K562 (cell line): Measurements from ENCODE around the gene TANK. TPM values are rescaled to one million over a fixed set of nuclear protein-coding genes. Genes with fewer than 3 reads are reported as not detected.
A peak's percentile ranks its signal among the peaks of the same experiment; 100 is the strongest.

Experiments
- ATF6 ChIP-seq: sonication (generic); formaldehyde crosslinking; IDR thresholded peaks from 2 replicates; pipeline ENCODE4 v1.4.0; 2020; ENCODE audit warnings: mild to moderate bottlenecking, missing genetic modification reagents
- CREBBP ChIP-seq: IDR thresholded peaks from one replicate; pipeline ENCODE4 v1.6.1; 2012; ENCODE audit warnings: low read depth, mild to moderate bottlenecking, control low read depth, inconsistent platforms, low read length
- DLX4 ChIP-seq: fragments of 250-450 bp; sonication (Bioruptor Pico); IDR thresholded peaks from 2 replicates; pipeline ENCODE4 v1.6.1; 2021; ENCODE audit warnings: mild to moderate bottlenecking
- ELF1 ChIP-seq: fragments of 200-800 bp; sonication (Bioruptor generic); IDR thresholded peaks from 2 replicates; pipeline ENCODE4 v1.6.1; 2016; ENCODE audit warnings: missing genetic modification characterization, missing compliant biosample characterization
- EZH2 ChIP-seq: IDR thresholded peaks from 2 replicates; pipeline ENCODE4 v1.6.1; 2012; ENCODE audit warnings: low read depth, mild to moderate bottlenecking, inconsistent platforms, low read length, borderline replicate concordance
- HNRNPL ChIP-seq: fragments of 200-400 bp; formaldehyde crosslinking; IDR thresholded peaks from 2 replicates; pipeline ENCODE4 v1.6.1; 2017; ENCODE audit warnings: low read depth, mild to moderate bottlenecking, low read length
- HSF4 ChIP-seq: fragments of 250-450 bp; sonication (Bioruptor Pico); IDR thresholded peaks from 2 replicates; pipeline ENCODE4 v2.1.2; 2022; ENCODE audit warnings: mild to moderate bottlenecking, moderate library complexity, borderline replicate concordance
- KAT7 ChIP-seq: sonication (generic); formaldehyde crosslinking; IDR thresholded peaks from 2 replicates; pipeline ENCODE4 v1.8.0; 2022; ENCODE audit warnings: missing genetic modification reagents, mild to moderate bottlenecking, borderline replicate concordance
- LARP7 ChIP-seq: fragments of 450-650 bp; IDR thresholded peaks from 2 replicates; pipeline ENCODE4 v1.6.1; 2016
- MCM3 ChIP-seq: fragments of 450-650 bp; IDR thresholded peaks from 2 replicates; pipeline ENCODE4 v1.6.1; 2016
- NCOA4 ChIP-seq: fragments of 450-650 bp; IDR thresholded peaks from 2 replicates; pipeline ENCODE4 v1.6.1; 2018; ENCODE audit warnings: mild to moderate bottlenecking; ENCODE audit not compliant: partially characterized antibody
- PCBP1 ChIP-seq: fragments of 200-400 bp; formaldehyde crosslinking; IDR thresholded peaks from 2 replicates; pipeline ENCODE4 v1.6.1; 2018; ENCODE audit warnings: mild to moderate bottlenecking, low read depth, low read length; ENCODE audit not compliant: poor library complexity, severe bottlenecking
- RB1 ChIP-seq: fragments of 450-650 bp; IDR thresholded peaks from 2 replicates; pipeline ENCODE4 v1.6.1; 2017; ENCODE audit warnings: low read depth, mild to moderate bottlenecking
- STAT5A ChIP-seq: IDR thresholded peaks from 2 replicates; pipeline ENCODE4 v1.6.1; 2012; ENCODE audit warnings: low read length, inconsistent platforms, borderline replicate concordance
- U2AF2 ChIP-seq: fragments of 200-400 bp; formaldehyde crosslinking; optimal IDR thresholded peaks from 2 replicates; pipeline ENCODE3; 2017; ENCODE audit warnings: low read depth, mild to moderate bottlenecking, low read length
- XRCC4 ChIP-seq: IDR thresholded peaks from one replicate; pipeline ENCODE4 v1.6.1; 2011; ENCODE audit not compliant: insufficient read depth, insufficient read length; ENCODE audit errors: extremely low read depth
- XRCC5 ChIP-seq: fragments of 200-400 bp; formaldehyde crosslinking; IDR thresholded peaks from 2 replicates; pipeline ENCODE4 v1.6.1; 2017; ENCODE audit warnings: low read depth, mild to moderate bottlenecking, low read length
- ZNF146 ChIP-seq: IDR thresholded peaks from one replicate; pipeline ENCODE4 v1.6.1; 2018; ENCODE audit warnings: missing compliant biosample characterization; ENCODE audit not compliant: unreplicated experiment
- ZNF23 ChIP-seq: fragments of 250-450 bp; sonication (Bioruptor Pico); IDR thresholded peaks from 2 replicates; pipeline ENCODE4 v1.4.0; 2020; ENCODE audit warnings: mild to moderate bottlenecking
- polyA plus RNA-seq, 8 experiments: library from polyadenylated mRNA; depleted of rRNA in 4 of 8; stranded (reverse) in 5 of 8; unstranded in 3 of 8; fragments of >200 nt; fragmentation: Nextera tagmentation in 2 of 8; fragmentation: Illumina TruSeq in 1 of 8; extraction: Ambion mirVana in 2 of 8; extraction: Trizol in 1 of 8; gene quantifications; 2 replicates each; pipeline versions ENCODE4 v1.2.1 to v1.2.3, GENCODE V29; 2011 to 2014; ENCODE audit warnings: inconsistent platforms in 1 of 8, missing spikeins in 1 of 8
- total RNA-seq, 7 experiments: library from RNA; depleted of rRNA in 6 of 7; stranded (reverse); fragments of >200 nt in 6 of 7; fragmentation: Illumina TruSeq in 2 of 7; extraction: Trizol in 2 of 7; gene quantifications; 2 replicates each; pipeline versions ENCODE4 v1.2.1 to v1.2.3, GENCODE V29; 2011 to 2021; ENCODE audit warnings: low replicate concordance in 1 of 7
- TF ChIP-seq, protein P1 (sequence below), 2 experiments: fragments of 450-650 bp; IDR thresholded peaks; 2 replicates each; pipeline ENCODE4 v1.6.1; 2018; ENCODE audit warnings: mild to moderate bottlenecking in 2 of 2, low read depth in 1 of 2; ENCODE audit not compliant: partially characterized antibody in 2 of 2
- TF ChIP-seq, protein P2 (sequence below): fragments of 450-650 bp; formaldehyde crosslinking; IDR thresholded peaks from 2 replicates; pipeline ENCODE4 v1.4.0; 2022; ENCODE audit warnings: missing genetic modification characterization

The TANK gene
- total and polyA plus RNA-seq, 9 of the 15 experiments (the other 6 are each of a cell fraction or from before 2014, with no cell fraction given), result 43.0 to 91.5 (median 54.4) TPM

- TF ChIP-seq, protein P1, sequence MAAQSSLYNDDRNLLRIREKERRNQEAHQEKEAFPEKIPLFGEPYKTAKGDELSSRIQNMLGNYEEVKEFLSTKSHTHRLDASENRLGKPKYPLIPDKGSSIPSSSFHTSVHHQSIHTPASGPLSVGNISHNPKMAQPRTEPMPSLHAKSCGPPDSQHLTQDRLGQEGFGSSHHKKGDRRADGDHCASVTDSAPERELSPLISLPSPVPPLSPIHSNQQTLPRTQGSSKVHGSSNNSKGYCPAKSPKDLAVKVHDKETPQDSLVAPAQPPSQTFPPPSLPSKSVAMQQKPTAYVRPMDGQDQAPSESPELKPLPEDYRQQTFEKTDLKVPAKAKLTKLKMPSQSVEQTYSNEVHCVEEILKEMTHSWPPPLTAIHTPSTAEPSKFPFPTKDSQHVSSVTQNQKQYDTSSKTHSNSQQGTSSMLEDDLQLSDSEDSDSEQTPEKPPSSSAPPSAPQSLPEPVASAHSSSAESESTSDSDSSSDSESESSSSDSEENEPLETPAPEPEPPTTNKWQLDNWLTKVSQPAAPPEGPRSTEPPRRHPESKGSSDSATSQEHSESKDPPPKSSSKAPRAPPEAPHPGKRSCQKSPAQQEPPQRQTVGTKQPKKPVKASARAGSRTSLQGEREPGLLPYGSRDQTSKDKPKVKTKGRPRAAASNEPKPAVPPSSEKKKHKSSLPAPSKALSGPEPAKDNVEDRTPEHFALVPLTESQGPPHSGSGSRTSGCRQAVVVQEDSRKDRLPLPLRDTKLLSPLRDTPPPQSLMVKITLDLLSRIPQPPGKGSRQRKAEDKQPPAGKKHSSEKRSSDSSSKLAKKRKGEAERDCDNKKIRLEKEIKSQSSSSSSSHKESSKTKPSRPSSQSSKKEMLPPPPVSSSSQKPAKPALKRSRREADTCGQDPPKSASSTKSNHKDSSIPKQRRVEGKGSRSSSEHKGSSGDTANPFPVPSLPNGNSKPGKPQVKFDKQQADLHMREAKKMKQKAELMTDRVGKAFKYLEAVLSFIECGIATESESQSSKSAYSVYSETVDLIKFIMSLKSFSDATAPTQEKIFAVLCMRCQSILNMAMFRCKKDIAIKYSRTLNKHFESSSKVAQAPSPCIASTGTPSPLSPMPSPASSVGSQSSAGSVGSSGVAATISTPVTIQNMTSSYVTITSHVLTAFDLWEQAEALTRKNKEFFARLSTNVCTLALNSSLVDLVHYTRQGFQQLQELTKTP (IDR thresholded peaks at IDR 0.05; ENCODE audit: low read depth in 1 of 2, partially characterized antibody in 2 of 2), result peak in 1 of 2 experiments; percentile 80
- TF ChIP-seq RB1, result peak; percentile 86
- no peak; the same call in 1 of the 2 replicates for TF ChIP-seq STAT5A
- no peak for TF ChIP-seq HSF4
- no peak; the same call in 1 of the 2 replicates for TF ChIP-seq ATF6 (CRISPR knock-in tag)
- TF ChIP-seq ZNF146 (CRISPR knock-in tag), result no peak
- TF ChIP-seq XRCC4, result no peak
- no peak for TF ChIP-seq EZH2
- no peak for TF ChIP-seq HNRNPL
- no peak; the same call in 1 of the 2 replicates for TF ChIP-seq LARP7
- TF ChIP-seq MCM3, result no peak
- TF ChIP-seq CREBBP, result no peak
- TF ChIP-seq DLX4, result no peak
- no peak for TF ChIP-seq ZNF23 (CRISPR knock-in tag)
- TF ChIP-seq PCBP1, result no peak
- no peak for TF ChIP-seq NCOA4
- TF ChIP-seq ELF1, result peak; percentile 91
- no peak; the same call in 1 of the 2 replicates for TF ChIP-seq KAT7
- TF ChIP-seq XRCC5, result no peak
- TF ChIP-seq, protein P2, sequence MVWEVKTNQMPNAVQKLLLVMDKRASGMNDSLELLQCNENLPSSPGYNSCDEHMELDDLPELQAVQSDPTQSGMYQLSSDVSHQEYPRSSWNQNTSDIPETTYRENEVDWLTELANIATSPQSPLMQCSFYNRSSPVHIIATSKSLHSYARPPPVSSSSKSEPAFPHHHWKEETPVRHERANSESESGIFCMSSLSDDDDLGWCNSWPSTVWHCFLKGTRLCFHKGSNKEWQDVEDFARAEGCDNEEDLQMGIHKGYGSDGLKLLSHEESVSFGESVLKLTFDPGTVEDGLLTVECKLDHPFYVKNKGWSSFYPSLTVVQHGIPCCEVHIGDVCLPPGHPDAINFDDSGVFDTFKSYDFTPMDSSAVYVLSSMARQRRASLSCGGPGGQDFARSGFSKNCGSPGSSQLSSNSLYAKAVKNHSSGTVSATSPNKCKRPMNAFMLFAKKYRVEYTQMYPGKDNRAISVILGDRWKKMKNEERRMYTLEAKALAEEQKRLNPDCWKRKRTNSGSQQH, result peak; percentile 80; the same call in 1 of the 2 replicates
- TF ChIP-seq U2AF2, result no peak
Measured at GRCh38 chr2:161160226-161161073, at the start of gene TANK (continued).
